HepG2 (cell line): Measurements from ENCODE around the gene HP1BP3. TPM values are rescaled to one million over a fixed set of nuclear protein-coding genes. Genes with fewer than 3 reads are reported as not detected.

ENCODE experiments used
- ATAC-seq: fragments of 200-7000 bp; cut with Tn5 transposase; 3 replicates; pipeline ENCODE4 v1.9.1; 2020; ENCODE audit warnings: mild to moderate bottlenecking, moderate library complexity
- BruUV-seq: library from RNA; stranded (reverse); fragments of 400-500 nt; replicated peaks from 2 replicates; lab custom pipeline; 2021; lab: Mats Ljungman, UMichigan
- CTCF ChIA-PET: fragments of 300-600 bp; formaldehyde crosslinking; extraction: SDS; loops from one replicate; lab custom pipeline; 2021; ENCODE audit warnings: low total read pairs, inconsistent platforms, low intra/inter-chr PET ratio; lab: Yijun Ruan, JAX
- POLR2A ChIA-PET: fragments of 350-600 bp; sonication (Branson Sonifier 250); formaldehyde crosslinking; loops from one replicate; lab custom pipeline; 2020; ENCODE audit warnings: antibody characterized with exemption, inconsistent platforms; lab: Yijun Ruan, JAX
- DNase-seq: peaks from one replicate; pipeline ENCODE4 v3.0.0-alpha.2; 2015; ENCODE audit warnings: low spot score
- FAIRE-seq: peaks from 3 replicates; lab custom pipeline; 2011; peaks lifted over from hg19 to GRCh38; lab: Jason Lieb, UNC
- H2AFZ ChIP-seq: one replicate; pipeline ENCODE4 v1.6.1; 2011; ENCODE audit warnings: low read length, inconsistent platforms
- H3K27ac ChIP-seq: fragments of 300-600 bp; 3 replicates; pipeline ENCODE4 v1.8.0; 2011; ENCODE audit warnings: mixed run types, mild to moderate bottlenecking, mixed read lengths, low read length, inconsistent platforms; ENCODE audit not compliant: insufficient read depth; ENCODE audit errors: extremely low read length
- H3K27me3 ChIP-seq, 2 experiments: fragments of 200-600 bp in 1 of 2; 2 replicates in 1 of 2; 3 replicates in 1 of 2; pipeline versions ENCODE4 v1.6.0 to v1.8.0; 2011; ENCODE audit warnings: low read length in 2 of 2, mild to moderate bottlenecking in 2 of 2, moderate library complexity in 2 of 2, inconsistent platforms in 1 of 2; ENCODE audit not compliant: insufficient read depth in 2 of 2, control insufficient read depth in 1 of 2
- H3K36me3 ChIP-seq, 2 experiments: fragments of 200-600 bp in 1 of 2; replicated peaks in 1 of 2; 2 replicates in 1 of 2; 3 replicates in 1 of 2; pipeline versions ENCODE4 v1.5.1 to v1.8.0; 2011; ENCODE audit warnings: low read length in 2 of 2, inconsistent platforms in 1 of 2; ENCODE audit not compliant: insufficient read depth in 2 of 2, control insufficient read depth in 1 of 2
- H3K4me1 ChIP-seq: 2 replicates; pipeline ENCODE4 v1.5.1; 2012; ENCODE audit warnings: low read length, inconsistent platforms; ENCODE audit not compliant: insufficient read depth
- H3K4me2 ChIP-seq: 2 replicates; pipeline ENCODE4 v1.6.0; 2011; ENCODE audit warnings: low read depth, low read length, inconsistent platforms
- H3K4me3 ChIP-seq, 3 experiments: fragments of 200-600 bp in 1 of 3; sonication (generic), shearing (Covaris generic) in 1 of 3; replicated peaks in 1 of 3; 2 replicates each; pipeline ENCODE4 v1.5.1; 2011 to 2016; ENCODE audit warnings: low read length in 3 of 3, inconsistent platforms in 2 of 3, low read depth in 2 of 3, mild to moderate bottlenecking in 2 of 3, control low read depth in 1 of 3, mixed read lengths in 1 of 3; ENCODE audit not compliant: insufficient read depth in 1 of 3
- H3K79me2 ChIP-seq: one replicate; pipeline ENCODE4 v1.6.1; 2011; ENCODE audit warnings: low read length, inconsistent platforms; ENCODE audit not compliant: insufficient read depth
- H3K9ac ChIP-seq: 2 replicates; pipeline ENCODE4 v1.6.0; 2011; ENCODE audit warnings: mild to moderate bottlenecking, low read depth, low read length, inconsistent platforms; ENCODE audit not compliant: insufficient read depth
- H3K9me3 ChIP-seq: 2 replicates; pipeline ENCODE4 v1.5.1; 2012; ENCODE audit warnings: mild to moderate bottlenecking, low read length
- H4K20me1 ChIP-seq: 2 replicates; pipeline ENCODE4 v1.6.0; 2011; ENCODE audit warnings: inconsistent platforms, mild to moderate bottlenecking, low read length, moderate library complexity; ENCODE audit not compliant: insufficient read depth
- ATF1 ChIP-seq: IDR thresholded peaks from 2 replicates; pipeline ENCODE4 v1.6.1; 2016; ENCODE audit warnings: mild to moderate bottlenecking, control low read depth
- CHD2 ChIP-seq: IDR thresholded peaks from 2 replicates; pipeline ENCODE4 v1.6.1; 2011; ENCODE audit warnings: low read depth, low read length, improper control_type of control experiment
- ETV5 ChIP-seq: IDR thresholded peaks from 2 replicates; pipeline ENCODE4 v1.6.1; 2018; ENCODE audit warnings: missing biosample characterization, missing genetic modification reagents, inconsistent platforms, borderline replicate concordance
- FOXP1 ChIP-seq, 2 experiments: fragments of 450-650 bp in 1 of 2; IDR thresholded peaks; 2 replicates each; pipeline ENCODE4 v1.6.1; 2017 to 2018; ENCODE audit warnings: antibody characterized with exemption in 1 of 2
- KDM5A ChIP-seq: fragments of 200-600 bp; sonication (generic); IDR thresholded peaks from 2 replicates; pipeline ENCODE4 v1.7.0; 2018; ENCODE audit warnings: antibody characterized with exemption, mild to moderate bottlenecking, low read length, borderline replicate concordance
- MAF1 ChIP-seq: sonication (generic); formaldehyde crosslinking; IDR thresholded peaks from 2 replicates; pipeline ENCODE4 v1.5.0; 2020; ENCODE audit warnings: missing genetic modification reagents, borderline replicate concordance
- MIER2 ChIP-seq: IDR thresholded peaks from 2 replicates; pipeline ENCODE4 v1.6.1; 2016; ENCODE audit warnings: missing biosample characterization, missing genetic modification reagents
- NFIB ChIP-seq: sonication (generic); formaldehyde crosslinking; IDR thresholded peaks from 2 replicates; pipeline ENCODE4 v1.9.0; 2021; ENCODE audit warnings: missing genetic modification reagents, mild to moderate bottlenecking, borderline replicate concordance
- SMAD9 ChIP-seq: sonication (generic); formaldehyde crosslinking; IDR thresholded peaks from 2 replicates; pipeline ENCODE4 v1.5.1; 2020; ENCODE audit warnings: mild to moderate bottlenecking, missing genetic modification reagents
- SNAI1 ChIP-seq: sonication (generic); formaldehyde crosslinking; IDR thresholded peaks from 2 replicates; pipeline ENCODE4 v1.5.0; 2020; ENCODE audit warnings: mild to moderate bottlenecking, missing genetic modification reagents, borderline replicate concordance
- ZBTB2 ChIP-seq: sonication (generic); formaldehyde crosslinking; IDR thresholded peaks from 2 replicates; pipeline ENCODE4 v1.8.0; 2022; ENCODE audit warnings: low read depth, missing genetic modification reagents
- ZGPAT ChIP-seq: IDR thresholded peaks from 2 replicates; pipeline ENCODE4 v1.6.1; 2016; ENCODE audit warnings: mild to moderate bottlenecking
- ZNF546 ChIP-seq: sonication (generic); formaldehyde crosslinking; conservative IDR thresholded peaks from 2 replicates; pipeline ENCODE4 v1.8.1; 2023; ENCODE audit warnings: mild to moderate bottlenecking, missing genetic modification reagents
- in situ Hi-C: cut with HindIII; loops from 2 replicates; pipeline ENCODE4 v1.10.0; 2017; ENCODE audit warnings: low pct_unique_long_range_greater_than_20kb; ENCODE audit not compliant: extremely low pct_ligation_motif_present
- intact Hi-C: fragments of 100-400 bp; cut with micrococcal nuclease; formaldehyde crosslinking; loops from one replicate; pipeline ENCODE4 v1.10.0; 2022; ENCODE audit not compliant: unreplicated experiment
- polyA plus RNA-seq, 8 experiments: library from polyadenylated mRNA; depleted of rRNA in 3 of 8; stranded (reverse) in 7 of 8; unstranded in 1 of 8; fragments of >200 nt; fragmentation: Illumina TruSeq in 4 of 8; extraction: Trizol in 4 of 8; gene quantifications; 2 replicates each; pipeline versions ENCODE4 v1.2.1 to v1.2.3, GENCODE V29; 2011 to 2016; ENCODE audit warnings: low read depth in 4 of 8, missing spikeins in 1 of 8, mixed read lengths in 1 of 8; ENCODE audit not compliant: insufficient read depth in 1 of 8
- total RNA-seq, 5 experiments: library from RNA; depleted of rRNA; stranded (reverse); fragments of >200 nt; fragmentation: Illumina TruSeq; extraction: Trizol; gene quantifications; 2 replicates each; pipeline ENCODE4 v1.2.3, GENCODE V29; 2016; ENCODE audit warnings: low read depth in 1 of 5
- TF ChIP-seq, protein P1 (sequence below): sonication (generic); formaldehyde crosslinking; IDR thresholded peaks from 2 replicates; pipeline ENCODE4 v1.4.0; 2020; ENCODE audit warnings: missing genetic modification reagents
- TF ChIP-seq, protein P2 (sequence below): IDR thresholded peaks from 2 replicates; pipeline ENCODE4 v1.6.1; 2016

HP1BP3 gene
- total and polyA plus RNA-seq, 2 of the 13 experiments (the other 11 are each of a cell fraction or from before 2014, with no cell fraction given), result 98.5 to 137 TPM

DNA sequence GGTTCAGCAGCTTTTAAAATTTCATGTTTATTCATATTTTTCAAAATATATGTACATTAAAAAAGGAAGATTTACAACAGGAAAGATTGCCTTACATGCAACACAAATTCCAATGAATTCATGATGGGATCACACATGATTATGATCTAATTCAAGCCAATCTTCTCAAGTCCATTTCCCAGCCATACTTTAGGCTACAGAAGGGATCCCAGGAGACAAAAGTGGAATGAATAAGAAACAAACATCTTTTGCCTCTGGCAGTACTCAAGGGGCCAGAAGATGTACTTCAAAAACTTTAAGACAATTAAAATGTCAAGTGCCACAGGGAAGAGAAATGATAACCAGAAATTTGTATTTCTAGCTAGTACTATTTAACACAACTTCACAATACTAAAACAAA is 44.4 kb downstream of the HP1BP3 start:
- H3K9ac ChIP-seq, result no peak overlapping the region
- H2AFZ ChIP-seq, result no peak overlapping the region
- no peaks in the 10 kb centered on the region for H3K27me3 ChIP-seq
- H3K9me3 ChIP-seq, result no peaks in the 10 kb centered on the region
- intact Hi-C loops (no loop called here), in situ Hi-C loops (no loop called here)
- H3K27ac ChIP-seq, result no peak overlapping the region
- FAIRE-seq, result no peak
- CTCF ChIA-PET, result no interaction called here
- BruUV-seq, result no TSS peak
- no peak overlapping the region for H3K4me2 ChIP-seq
- no peak for TF ChIP-seq KDM5A
- TF ChIP-seq MAF1 (CRISPR knock-in tag), result no peak
- no peak for TF ChIP-seq ATF1 (CRISPR knock-in tag)
- TF ChIP-seq SMAD9, result no peak
- no peak for TF ChIP-seq SNAI1
- no peak for TF ChIP-seq ETV5
- TF ChIP-seq NFIB (CRISPR knock-in tag), result no peak
- no peak for TF ChIP-seq ZGPAT (CRISPR knock-in tag)
- TF ChIP-seq, protein P1, sequence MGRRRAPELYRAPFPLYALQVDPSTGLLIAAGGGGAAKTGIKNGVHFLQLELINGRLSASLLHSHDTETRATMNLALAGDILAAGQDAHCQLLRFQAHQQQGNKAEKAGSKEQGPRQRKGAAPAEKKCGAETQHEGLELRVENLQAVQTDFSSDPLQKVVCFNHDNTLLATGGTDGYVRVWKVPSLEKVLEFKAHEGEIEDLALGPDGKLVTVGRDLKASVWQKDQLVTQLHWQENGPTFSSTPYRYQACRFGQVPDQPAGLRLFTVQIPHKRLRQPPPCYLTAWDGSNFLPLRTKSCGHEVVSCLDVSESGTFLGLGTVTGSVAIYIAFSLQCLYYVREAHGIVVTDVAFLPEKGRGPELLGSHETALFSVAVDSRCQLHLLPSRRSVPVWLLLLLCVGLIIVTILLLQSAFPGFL (CRISPR knock-in tag), result no peak
- TF ChIP-seq CHD2, result no peak
- no peak for TF ChIP-seq FOXP1 (IDR thresholded peaks at IDR 0.05)
- no peak for TF ChIP-seq FOXP1 (CRISPR knock-in tag; IDR thresholded peaks at IDR 0.05)
- TF ChIP-seq MIER2 (CRISPR knock-in tag), result no peak
- TF ChIP-seq ZNF546 (CRISPR knock-in tag), result no peak
- TF ChIP-seq, protein P2, sequence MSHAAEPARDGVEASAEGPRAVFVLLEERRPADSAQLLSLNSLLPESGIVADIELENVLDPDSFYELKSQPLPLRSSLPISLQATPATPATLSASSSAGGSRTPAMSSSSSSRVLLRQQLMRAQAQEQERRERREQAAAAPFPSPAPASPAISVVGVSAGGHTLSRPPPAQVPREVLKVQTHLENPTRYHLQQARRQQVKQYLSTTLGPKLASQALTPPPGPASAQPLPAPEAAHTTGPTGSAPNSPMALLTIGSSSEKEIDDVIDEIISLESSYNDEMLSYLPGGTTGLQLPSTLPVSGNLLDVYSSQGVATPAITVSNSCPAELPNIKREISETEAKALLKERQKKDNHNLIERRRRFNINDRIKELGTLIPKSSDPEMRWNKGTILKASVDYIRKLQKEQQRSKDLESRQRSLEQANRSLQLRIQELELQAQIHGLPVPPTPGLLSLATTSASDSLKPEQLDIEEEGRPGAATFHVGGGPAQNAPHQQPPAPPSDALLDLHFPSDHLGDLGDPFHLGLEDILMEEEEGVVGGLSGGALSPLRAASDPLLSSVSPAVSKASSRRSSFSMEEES (CRISPR knock-in tag), result no peak
- no peak for TF ChIP-seq ZBTB2 (CRISPR knock-in tag)
- H3K79me2 ChIP-seq, result no peaks in the 10 kb centered on the region
- POLR2A ChIA-PET, result interaction anchor here (1.4 kb wide), 1 partner anchor 10 kb away, joined by 3 read pairs; no protein-coding TSS in a partner anchor
- no peaks in the 10 kb centered on the region for H4K20me1 ChIP-seq
- no peak overlapping the region for H3K4me3 ChIP-seq
- DNase-seq, result no peak
- H3K4me1 ChIP-seq, result no peaks in the 10 kb centered on the region
- no peak for ATAC-seq
- peaks cover 20 to 62% of the 10 kb centered on the region in 2 experiments for H3K36me3 ChIP-seq
